HEK293T (cell line): Measurements from ENCODE around the gene ZNF564.

Experiments used
- ARNT ChIP-seq: fragments of 450-650 bp; IDR thresholded peaks from 2 replicates; pipeline ENCODE4 v1.6.1; 2017; ENCODE audit warnings: mild to moderate bottlenecking
- BHLHE40 ChIP-seq: fragments of 450-650 bp; IDR thresholded peaks from 2 replicates; pipeline ENCODE4 v1.6.1; 2016; ENCODE audit warnings: mild to moderate bottlenecking, moderate library complexity, borderline replicate concordance
- FOXK2 ChIP-seq: fragments of 450-650 bp; IDR thresholded peaks from 2 replicates; pipeline ENCODE4 v1.6.1; 2016; ENCODE audit warnings: mild to moderate bottlenecking
- LEF1 ChIP-seq: fragments of 450-650 bp; IDR thresholded peaks from 2 replicates; pipeline ENCODE4 v1.6.1; 2017; ENCODE audit warnings: mild to moderate bottlenecking, borderline replicate concordance
- PKNOX1 ChIP-seq: fragments of 450-650 bp; IDR thresholded peaks from 2 replicates; pipeline ENCODE4 v1.6.1; 2016
- SUZ12 ChIP-seq: fragments of 450-650 bp; IDR thresholded peaks from 2 replicates; pipeline ENCODE4 v1.6.1; 2016; ENCODE audit warnings: mild to moderate bottlenecking

- TF ChIP-seq ARNT (no peak), BHLHE40 (no peak), LEF1 (no peak), SUZ12 (no peak), FOXK2 (no peak), PKNOX1 (no peak)
Measured at GRCh38 chr19:12597594-12597993, 46.3 kb upstream of the ZNF564 start.
